Psoas muscle (tissue), 8 donors: ENCODE results near the gene IFITM5. TPM values are rescaled to one million over a fixed set of nuclear protein-coding genes. Genes with fewer than 3 reads are reported as not detected.
A peak's percentile ranks its signal among the peaks of the same experiment; 100 is the strongest.

Source experiments
- ATAC-seq, 4 donors: fragments of 200-7000 bp; cut with Tn5 transposase; one replicate each; pipeline ENCODE4 v1.9.1; 2020; ENCODE audit warnings: moderate library complexity in 3 of 4, mild to moderate bottlenecking in 2 of 4
- DNase-seq, 2 donors: peaks; one replicate each; pipeline ENCODE4 v3.0.0-alpha.2; 2020
- H3K27ac ChIP-seq: fragments of 200-600 bp; one replicate; pipeline ENCODE4 v1.8.0; 2022
- H3K27me3 ChIP-seq, 3 donors: fragments of 200-600 bp in 1 of 3; one replicate each; pipeline versions ENCODE4 v1.6.1 to v1.8.0; 2013 to 2022; ENCODE audit warnings: low read length in 2 of 3, mild to moderate bottlenecking in 2 of 3, moderate library complexity in 1 of 3; ENCODE audit not compliant: insufficient read depth in 3 of 3
- H3K36me3 ChIP-seq, 2 donors: fragments of 200-600 bp in 1 of 2; one replicate each; pipeline versions ENCODE4 v1.6.1 to v1.8.0; 2013 to 2022; ENCODE audit warnings: low read depth in 1 of 2, mild to moderate bottlenecking in 1 of 2, moderate library complexity in 1 of 2; ENCODE audit not compliant: insufficient read depth in 1 of 2
- H3K4me1 ChIP-seq: fragments of 200-600 bp; one replicate; pipeline ENCODE4 v1.8.0; 2022
- H3K4me3 ChIP-seq: fragments of 200-600 bp; one replicate; pipeline ENCODE4 v1.8.0; 2022; ENCODE audit warnings: mild to moderate bottlenecking
- H3K9me3 ChIP-seq: fragments of 200-600 bp; one replicate; pipeline ENCODE4 v1.8.0; 2022
- CTCF ChIP-seq: fragments of 200-600 bp; IDR thresholded peaks from one replicate; pipeline ENCODE4 v1.8.0; 2022; ENCODE audit warnings: antibody characterized with exemption
- WGBS, 3 donors: extraction: QIAGEN DNeasy Blood & Tissue Kit; methylation state at CpG; one replicate each; pipeline versions ENCODE4 v1.1.6 to v1.1.7; 2013; 5-methylcytosine and 5-hydroxymethylcytosine counted together
- intact Hi-C, 2 donors: fragments of 100-400 bp; cut with DNase I; formaldehyde crosslinking; loops; one replicate each; pipeline versions ENCODE4 v1.11.0 to v1.14.2; 2022
- polyA plus RNA-seq, 3 donors: library from polyadenylated mRNA; stranded (reverse); fragments of 200-250 nt; gene quantifications; one replicate each; pipeline ENCODE4 v1.2.3, GENCODE V29; 2013
- total RNA-seq, 4 donors: library from RNA; stranded (reverse); fragmentation: NEBNext Ultra II Directional in 2 of 4; extraction: Animal tissue kit (Norgen Biotek cat#: 25700) in 2 of 4; gene quantifications; one replicate each; pipeline versions ENCODE4 v1.2.1 to v1.2.4, GENCODE V29; 2021 to 2023
- donor health status: healthy with polysubstance abuse.
- donor health status: DM: no; HTN: no; CAD: no; lungs with moderate emphysema.
- donor health status: Bipolar disorder and iron deficiency.
- donor health status: healthy.
- donor health status: DM: yes; HTN: yes; CAD: no.
- donor health status: DM: no; HTN: no; CAD: no.
- donor health status: DM: no; HTN: no; CAD: no.
- donor health status: DM: yes; HTN: yes; CAD: no.

Gene IFITM5
- total and polyA plus RNA-seq, 7 donors = not detected

GRCh38 chr11:253886-254270 is 45.4 kb downstream of the IFITM5 start:
- 80 to 92% (median 91%) methylated on average over 5 of the region's 5 CpGs for WGBS, 3 donors
- peaks cover 6 to 48% of the 10 kb centered on the region in 2 donors for H3K36me3 ChIP-seq
- TF ChIP-seq CTCF = no peak

GRCh38 chr11:253160-253885 is 46.0 kb downstream of the IFITM5 start:
- Histone ChIP-seq H3K9me3 (no peaks in the 10 kb centered on the region), H3K27me3 (no peaks in the 10 kb centered on the region), H3K36me3 (peaks cover 6 to 53% of the 10 kb centered on the region in 2 donors), H3K4me1 (no peaks in the 10 kb centered on the region), H3K27ac (no peak overlapping the region), H3K4me3 (no peak overlapping the region)
- no peak for DNase-seq
- no peak for TF ChIP-seq CTCF
- peak in 2 of 4 donors; percentile 22 to 24 for ATAC-seq
- intact Hi-C loops = no loop called here
- WGBS, 3 donors = 55 to 76% (median 55%) methylated on average over 11 to 13 of the region's 13 CpGs

More at GRCh38 chr11:253886-254270, 45.4 kb downstream of the IFITM5 start:
- no peak for DNase-seq
- Histone ChIP-seq H3K27ac (no peak overlapping the region), H3K9me3 (no peaks in the 10 kb centered on the region), H3K4me1 (no peaks in the 10 kb centered on the region), H3K27me3 (no peaks in the 10 kb centered on the region), H3K4me3 (no peak overlapping the region)
- intact Hi-C loops = no loop called here
- peak in 3 of 4 donors; percentile 25 to 29 (median 26) for ATAC-seq

GRCh38 chr11:252666-253065 is 46.7 kb downstream of the IFITM5 start:
- no peak overlapping the region for H3K4me3 ChIP-seq
- peaks cover 6 to 60% of the 10 kb centered on the region in 2 donors for H3K36me3 ChIP-seq
- TF ChIP-seq CTCF = no peak
- no peaks in the 10 kb centered on the region for H3K27me3 ChIP-seq
- DNase-seq (no peak), ATAC-seq (no peak)
- H3K27ac ChIP-seq = no peak overlapping the region
- intact Hi-C loops = no loop called here
- 80 to 86% (median 82%) methylated on average over 8 of the region's 8 CpGs for WGBS, 3 donors
- no peaks in the 10 kb centered on the region for H3K9me3 ChIP-seq
- H3K4me1 ChIP-seq = no peaks in the 10 kb centered on the region

- peaks cover 6 to 71% of the 10 kb centered on the region in 2 donors for H3K36me3 ChIP-seq
- no peak overlapping the region for H3K27ac ChIP-seq
- no peak for TF ChIP-seq CTCF
- H3K9me3 ChIP-seq = no peaks in the 10 kb centered on the region
- H3K27me3 ChIP-seq = no peaks in the 10 kb centered on the region
- 73 to 75% (median 75%) methylated on average over 10 of the region's 10 CpGs for WGBS, 3 donors
- no peaks in the 10 kb centered on the region for H3K4me1 ChIP-seq
- DNase-seq (no peak), ATAC-seq (peak in 2 of 4 donors; percentile 12 to 21)
- H3K4me3 ChIP-seq = no peak overlapping the region
- intact Hi-C loops = no loop called here
These were observed 47.8 kb downstream of the IFITM5 start for GRCh38 chr11:251550-251949.
